ENCODE measurements around the gene CSHL1. TPM values are rescaled to one million over a fixed set of nuclear protein-coding genes. Genes with fewer than 3 reads are reported as not detected.
"Not testable (repeated sequence)": the region's sequence is repeated elsewhere in the genome, so short reads cannot be mapped to it uniquely, and the experiment has no call there.

Gene CSHL1
- total RNA-seq, 1 donor from 2014 or later = not detected

DNA sequence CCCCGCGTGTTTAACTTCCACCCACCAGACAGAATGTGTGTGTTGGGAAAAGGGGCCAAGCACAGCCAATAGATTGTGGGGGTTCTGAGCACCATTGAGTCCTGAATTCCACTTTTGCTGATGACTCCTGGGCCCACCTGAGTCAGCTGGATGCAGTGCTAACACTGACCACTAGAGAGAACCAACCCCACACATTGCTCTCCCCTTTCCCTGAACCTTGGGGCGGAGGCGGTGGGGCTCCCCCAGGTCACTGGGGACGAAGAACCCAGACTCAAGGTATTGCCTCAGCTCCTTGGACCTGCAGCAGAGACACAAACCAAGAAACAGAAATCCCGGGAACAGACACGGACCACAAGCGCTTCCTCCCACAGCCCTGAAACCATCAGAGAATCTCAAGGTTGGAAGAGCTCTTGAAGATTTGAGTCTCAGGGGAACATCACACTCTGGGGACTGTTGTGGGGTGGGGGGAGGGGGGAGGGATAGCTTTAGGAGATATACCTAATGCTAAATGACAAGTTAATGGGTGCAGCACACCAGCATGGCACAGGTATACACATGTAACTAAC is 36.9 kb downstream of the CSHL1 start:
- H3K9me3 Mint-ChIP-seq (ENCODE audit: unreplicated experiment); H2AFZ ChIP-seq (ENCODE audit: low read depth, low read length); H3K4me2 ChIP-seq (ENCODE audit: low read length); DNase-seq (ENCODE audit: low read depth); H4K20me1 ChIP-seq (ENCODE audit: insufficient read depth, low read length); H3K4me3 ChIP-seq (ENCODE audit: insufficient read depth, low read depth, low read length); H3K36me3 ChIP-seq (ENCODE audit: insufficient read depth, low read length); H3K4me3 Mint-ChIP-seq (ENCODE audit: unreplicated experiment); H3K27ac ChIP-seq (ENCODE audit: low read depth, low read length); H3K27ac Mint-ChIP-seq (ENCODE audit: unreplicated experiment); H3K9ac ChIP-seq (ENCODE audit: low read length); H3K27me3 ChIP-seq (ENCODE audit: insufficient read depth, low read length); H3K9me3 ChIP-seq (ENCODE audit: insufficient read depth, low read depth, low read length); H3K79me2 ChIP-seq (ENCODE audit: insufficient read depth, low read length); FAIRE-seq; H3K36me3 Mint-ChIP-seq (ENCODE audit: low read depth, unreplicated experiment); H3K4me1 ChIP-seq (ENCODE audit: insufficient read depth, low read length): not testable (repeated sequence)
- H3K27me3 Mint-ChIP-seq (ENCODE audit: low read depth, unreplicated experiment) = peaks cover 11% of the 10 kb centered on the region
- H3K4me1 Mint-ChIP-seq (ENCODE audit: low read depth, unreplicated experiment) = peaks cover 18% of the 10 kb centered on the region

- not testable (repeated sequence) for H3K4me3 Mint-ChIP-seq (ENCODE audit: unreplicated experiment); H3K36me3 Mint-ChIP-seq (ENCODE audit: low read depth, unreplicated experiment); H3K27ac ChIP-seq (ENCODE audit: low read depth, low read length); DNase-seq (ENCODE audit: low read depth); H3K27me3 ChIP-seq (ENCODE audit: insufficient read depth, low read length); H3K9me3 ChIP-seq (ENCODE audit: insufficient read depth, low read depth, low read length); H3K27me3 Mint-ChIP-seq (ENCODE audit: low read depth, unreplicated experiment); H2AFZ ChIP-seq (ENCODE audit: low read depth, low read length); H3K9ac ChIP-seq (ENCODE audit: low read length); H3K36me3 ChIP-seq (ENCODE audit: insufficient read depth, low read length); H3K4me2 ChIP-seq (ENCODE audit: low read length); H3K4me1 ChIP-seq (ENCODE audit: insufficient read depth, low read length); H4K20me1 ChIP-seq (ENCODE audit: insufficient read depth, low read length); FAIRE-seq; H3K79me2 ChIP-seq (ENCODE audit: insufficient read depth, low read length); H3K27ac Mint-ChIP-seq (ENCODE audit: unreplicated experiment); H3K9me3 Mint-ChIP-seq (ENCODE audit: unreplicated experiment); H3K4me3 ChIP-seq (ENCODE audit: insufficient read depth, low read depth, low read length)
- peaks cover 18% of the 10 kb centered on the region for H3K4me1 Mint-ChIP-seq (ENCODE audit: low read depth, unreplicated experiment)
Observed at GRCh38 chr17:63873577-63873976, 37.5 kb downstream of the CSHL1 start, which contains the start of gene CSH2. Gene CSH2 (minus strand): TSS chr17:63873677. CDS start chr17:63873614, 63 bp downstream.

- not testable (repeated sequence) for H3K4me1 ChIP-seq (ENCODE audit: insufficient read depth, low read length); H3K27ac Mint-ChIP-seq (ENCODE audit: unreplicated experiment); DNase-seq (ENCODE audit: low read depth); H3K4me3 Mint-ChIP-seq (ENCODE audit: unreplicated experiment); H3K9me3 Mint-ChIP-seq (ENCODE audit: unreplicated experiment); H3K4me2 ChIP-seq (ENCODE audit: low read length); H4K20me1 ChIP-seq (ENCODE audit: insufficient read depth, low read length); H3K36me3 ChIP-seq (ENCODE audit: insufficient read depth, low read length); FAIRE-seq; H3K27me3 ChIP-seq (ENCODE audit: insufficient read depth, low read length); H3K79me2 ChIP-seq (ENCODE audit: insufficient read depth, low read length); H3K36me3 Mint-ChIP-seq (ENCODE audit: low read depth, unreplicated experiment); H2AFZ ChIP-seq (ENCODE audit: low read depth, low read length); H3K27me3 Mint-ChIP-seq (ENCODE audit: low read depth, unreplicated experiment); H3K9me3 ChIP-seq (ENCODE audit: insufficient read depth, low read depth, low read length); H3K9ac ChIP-seq (ENCODE audit: low read length); H3K27ac ChIP-seq (ENCODE audit: low read depth, low read length); H3K4me3 ChIP-seq (ENCODE audit: insufficient read depth, low read depth, low read length)
- peaks cover 18% of the 10 kb centered on the region for H3K4me1 Mint-ChIP-seq (ENCODE audit: low read depth, unreplicated experiment)
Observed at GRCh38 chr17:63871646-63872365, 39.3 kb downstream of the CSHL1 start.

DNA sequence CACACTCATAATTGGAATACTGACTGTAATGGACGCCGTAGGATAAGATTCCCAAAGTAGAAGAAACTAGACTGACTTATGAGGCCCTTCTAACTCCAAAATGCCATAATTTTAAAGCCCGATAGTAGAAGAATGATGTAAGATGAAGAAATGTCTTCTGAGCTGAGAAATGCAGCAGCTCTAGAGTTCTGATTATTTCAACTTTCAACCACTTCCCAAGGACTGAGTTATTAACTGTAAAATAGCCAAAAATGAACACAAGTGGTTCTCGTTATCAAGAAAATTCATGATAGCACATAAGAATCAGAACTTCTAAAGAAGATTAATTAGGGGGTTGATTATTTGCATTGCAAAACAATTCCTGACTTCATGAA is 40.8 kb downstream of the CSHL1 start:
- Mint-ChIP-seq H3K27ac (ENCODE audit: unreplicated experiment) (peak overlapping the region; percentile 14), H3K4me1 (ENCODE audit: low read depth, unreplicated experiment) (peaks cover 18% of the 10 kb centered on the region)
- not testable (repeated sequence) for H3K9me3 Mint-ChIP-seq (ENCODE audit: unreplicated experiment); H2AFZ ChIP-seq (ENCODE audit: low read depth, low read length); H3K36me3 ChIP-seq (ENCODE audit: insufficient read depth, low read length); H3K4me3 ChIP-seq (ENCODE audit: insufficient read depth, low read depth, low read length); H3K4me1 ChIP-seq (ENCODE audit: insufficient read depth, low read length); H3K27ac ChIP-seq (ENCODE audit: low read depth, low read length); H3K9me3 ChIP-seq (ENCODE audit: insufficient read depth, low read depth, low read length); DNase-seq (ENCODE audit: low read depth); H3K79me2 ChIP-seq (ENCODE audit: insufficient read depth, low read length); H3K4me3 Mint-ChIP-seq (ENCODE audit: unreplicated experiment); H3K4me2 ChIP-seq (ENCODE audit: low read length); H3K9ac ChIP-seq (ENCODE audit: low read length); FAIRE-seq; H4K20me1 ChIP-seq (ENCODE audit: insufficient read depth, low read length); H3K27me3 ChIP-seq (ENCODE audit: insufficient read depth, low read length); H3K36me3 Mint-ChIP-seq (ENCODE audit: low read depth, unreplicated experiment); H3K27me3 Mint-ChIP-seq (ENCODE audit: low read depth, unreplicated experiment)

DNA sequence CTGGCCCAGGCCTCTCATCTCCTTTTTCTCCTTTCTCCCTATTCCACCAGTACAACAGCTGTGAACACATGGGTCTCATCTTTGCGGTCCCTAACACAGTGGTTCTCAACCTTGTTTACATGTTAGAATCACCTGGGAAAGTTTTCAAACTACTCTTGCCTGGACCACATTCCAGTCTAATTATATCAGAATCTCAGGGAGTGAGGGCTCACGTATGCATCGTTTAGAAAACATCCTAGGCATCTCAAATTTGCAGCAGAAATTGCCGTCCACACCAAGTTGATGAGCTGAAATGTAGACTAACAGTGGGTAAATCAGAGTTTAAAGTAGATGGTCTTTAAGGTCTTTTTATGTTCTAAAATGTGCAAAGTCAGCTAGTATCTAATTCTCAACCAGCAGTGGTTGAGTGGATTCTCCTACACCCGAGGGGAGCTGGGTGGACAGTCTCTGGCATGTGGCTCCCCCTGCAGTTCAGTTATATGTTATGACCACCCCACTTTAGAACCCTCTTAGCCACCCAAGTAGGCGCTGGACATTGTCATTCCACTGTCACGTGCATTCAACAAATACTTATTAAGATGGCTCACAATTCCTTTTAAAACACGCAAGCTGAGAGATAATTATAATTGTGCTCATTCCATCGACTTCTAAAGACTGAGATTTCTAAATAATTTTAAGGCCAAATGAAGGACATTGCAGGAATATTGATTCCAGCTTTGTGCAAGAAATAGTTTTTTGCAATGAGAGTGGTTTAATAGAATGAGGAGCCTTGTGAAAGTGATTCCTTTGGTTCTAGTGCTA is 41.4 kb downstream of the CSHL1 start:
- not testable (repeated sequence) for H3K4me3 ChIP-seq (ENCODE audit: insufficient read depth, low read depth, low read length); H3K27me3 Mint-ChIP-seq (ENCODE audit: low read depth, unreplicated experiment); H3K79me2 ChIP-seq (ENCODE audit: insufficient read depth, low read length); H4K20me1 ChIP-seq (ENCODE audit: insufficient read depth, low read length); H3K36me3 Mint-ChIP-seq (ENCODE audit: low read depth, unreplicated experiment); H3K4me1 ChIP-seq (ENCODE audit: insufficient read depth, low read length); H3K9ac ChIP-seq (ENCODE audit: low read length); H3K36me3 ChIP-seq (ENCODE audit: insufficient read depth, low read length); H3K4me3 Mint-ChIP-seq (ENCODE audit: unreplicated experiment); H2AFZ ChIP-seq (ENCODE audit: low read depth, low read length); FAIRE-seq; H3K9me3 ChIP-seq (ENCODE audit: insufficient read depth, low read depth, low read length); H3K9me3 Mint-ChIP-seq (ENCODE audit: unreplicated experiment); H3K4me2 ChIP-seq (ENCODE audit: low read length); H3K27ac ChIP-seq (ENCODE audit: low read depth, low read length); H3K27me3 ChIP-seq (ENCODE audit: insufficient read depth, low read length)
- Mint-ChIP-seq H3K27ac (ENCODE audit: unreplicated experiment) (peak overlapping the region; percentile 77), H3K4me1 (ENCODE audit: low read depth, unreplicated experiment) (peaks cover 18% of the 10 kb centered on the region)
- DNase-seq (ENCODE audit: low read depth) = peak; percentile 25
